Frontal cortex (tissue), 4 donors: Measurements from ENCODE around the gene RBMX2. TPM values are rescaled to one million over a fixed set of nuclear protein-coding genes. Genes with fewer than 3 reads are reported as not detected.
"Not testable (repeated sequence)": the region's sequence is repeated elsewhere in the genome, so short reads cannot be mapped to it uniquely, and the experiment has no call there.

ENCODE experiments used
- DNase-seq, 2 donors: peaks; one replicate each; pipeline ENCODE4 v3.0.0; 2012; ENCODE audit warnings: low spot score in 2 of 2
- FAIRE-seq: peaks from 2 replicates; lab custom pipeline; 2012; peaks lifted over from hg19 to GRCh38; lab: Jason Lieb, UNC
- total RNA-seq: library from RNA; depleted of rRNA; stranded (reverse); fragments of >200 nt; gene quantifications from one replicate; pipeline ENCODE4 v1.2.3, GENCODE V29; 2014
- donor health status: control.
- donor health status: control.
- donor health status: control.

Gene RBMX2, protein sequence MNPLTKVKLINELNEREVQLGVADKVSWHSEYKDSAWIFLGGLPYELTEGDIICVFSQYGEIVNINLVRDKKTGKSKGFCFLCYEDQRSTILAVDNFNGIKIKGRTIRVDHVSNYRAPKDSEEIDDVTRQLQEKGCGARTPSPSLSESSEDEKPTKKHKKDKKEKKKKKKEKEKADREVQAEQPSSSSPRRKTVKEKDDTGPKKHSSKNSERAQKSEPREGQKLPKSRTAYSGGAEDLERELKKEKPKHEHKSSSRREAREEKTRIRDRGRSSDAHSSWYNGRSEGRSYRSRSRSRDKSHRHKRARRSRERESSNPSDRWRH
- total RNA-seq: 28.9 TPM

DNA sequence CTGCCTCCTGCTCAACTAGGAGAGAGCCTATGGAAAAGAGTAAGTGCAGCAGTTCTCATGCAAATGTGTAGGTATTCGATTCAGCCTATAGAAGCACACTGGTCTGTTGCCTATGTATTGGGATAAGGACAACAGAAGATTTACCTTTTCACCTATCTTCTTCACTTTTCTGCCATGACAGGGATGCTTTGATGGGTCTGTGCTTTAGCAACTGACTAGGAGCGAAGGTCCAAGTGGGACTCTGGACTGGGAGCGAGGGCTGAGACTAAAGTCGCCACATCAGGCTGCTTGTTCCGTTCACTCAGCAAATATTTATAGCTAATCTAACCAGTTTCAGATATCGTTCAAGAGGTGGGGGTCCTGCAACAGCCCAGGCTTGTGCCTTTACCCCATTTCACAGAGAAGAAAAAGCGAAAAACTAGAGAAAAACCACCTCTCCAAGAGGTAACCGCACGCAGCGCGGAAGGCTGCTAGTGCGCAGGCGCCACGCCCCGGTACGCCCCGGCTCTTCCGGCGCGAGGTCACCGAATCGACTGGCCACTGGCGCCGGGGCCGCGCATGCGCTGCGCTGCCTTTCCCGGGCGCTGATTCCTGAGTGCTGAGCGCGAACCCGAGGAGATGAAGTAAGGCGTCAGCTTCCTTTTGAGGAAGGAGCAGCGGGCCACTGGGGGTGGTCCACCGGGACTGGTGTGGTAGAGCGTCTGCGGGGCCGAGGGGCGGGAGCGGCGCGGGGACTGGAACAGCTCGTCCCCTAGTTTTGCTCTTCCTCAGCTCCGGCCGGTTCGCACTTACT lies at the start of gene RBMX2:
Gene RBMX2, plus strand, starts transcription at position 573 of the 793 bp plus-strand sequence. Its CDS starts 46 bp downstream, at position 619.
- DNase-seq: peak; percentile 70 to 81
- no peak for FAIRE-seq

DNA sequence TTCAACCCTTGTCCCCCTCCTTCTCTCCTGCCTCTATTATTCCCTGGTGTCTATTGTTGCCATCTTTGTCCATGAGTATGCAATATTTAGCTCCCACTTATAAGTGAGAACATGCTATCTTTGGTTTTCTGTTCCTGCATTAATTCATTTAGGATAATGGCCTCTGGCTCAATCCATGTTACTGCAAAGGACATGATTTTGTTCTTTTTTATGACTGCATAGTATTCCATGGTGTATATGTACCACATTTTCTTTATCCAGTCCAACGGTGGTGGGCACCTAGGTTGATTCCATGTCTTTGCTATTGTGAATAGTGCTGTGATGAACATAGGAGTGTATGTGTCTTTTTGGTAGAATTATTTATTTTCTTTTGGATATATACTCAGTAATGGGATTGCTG lies 49.7 kb upstream of the RBMX2 start:
- DNase-seq, FAIRE-seq: not testable (repeated sequence)

DNA sequence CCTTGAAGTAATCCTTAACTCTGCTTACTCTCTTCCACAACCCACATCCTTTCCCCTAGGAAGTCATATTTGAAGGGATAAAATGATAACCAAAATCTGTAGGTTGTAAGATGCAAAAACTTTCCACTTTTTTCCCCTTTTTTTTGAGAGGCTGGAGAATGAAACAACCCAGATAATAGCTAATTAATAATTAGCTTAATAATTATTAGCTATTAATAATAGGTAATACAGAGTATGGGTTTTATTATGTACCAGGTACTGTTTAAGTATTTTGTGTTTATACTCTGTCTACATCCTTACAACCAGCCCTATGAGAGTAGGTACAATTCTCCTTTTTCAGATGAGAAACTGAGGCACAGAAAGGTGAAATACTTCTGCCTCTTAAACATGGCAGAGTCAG lies 25.7 kb upstream of the RBMX2 start:
- DNase-seq: no peak
- FAIRE-seq: no peak

DNA sequence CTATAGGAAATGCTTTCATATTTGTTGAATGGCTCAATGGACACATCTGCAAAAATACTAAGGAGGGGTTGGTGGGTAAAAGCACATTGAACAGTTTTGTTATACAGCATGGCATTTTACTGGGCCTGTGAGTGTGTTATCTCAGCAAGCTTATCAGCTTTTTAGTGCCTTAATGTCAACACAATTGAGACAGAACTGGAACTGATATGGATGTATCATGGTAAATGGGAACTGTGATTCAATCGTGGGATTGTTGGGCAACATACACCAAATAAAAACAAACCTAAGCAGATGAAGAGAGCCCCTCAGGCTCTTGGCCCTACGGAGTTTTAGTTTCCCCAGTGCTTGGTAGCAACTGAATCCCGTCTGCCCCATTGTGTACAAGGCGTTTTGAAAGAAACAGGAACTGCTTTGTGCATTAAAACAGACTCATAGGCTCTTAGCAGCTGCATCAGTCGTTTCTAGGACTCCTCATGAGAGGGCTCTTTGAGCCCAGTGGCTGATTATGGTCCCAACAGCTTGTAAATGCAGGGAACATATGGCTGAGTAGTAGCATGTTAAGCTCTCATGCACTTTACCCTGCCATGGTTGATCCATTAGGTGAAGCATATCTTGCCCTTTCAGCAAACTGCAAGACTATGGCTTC lies 23.6 kb upstream of the RBMX2 start:
- no peak for FAIRE-seq

DNA sequence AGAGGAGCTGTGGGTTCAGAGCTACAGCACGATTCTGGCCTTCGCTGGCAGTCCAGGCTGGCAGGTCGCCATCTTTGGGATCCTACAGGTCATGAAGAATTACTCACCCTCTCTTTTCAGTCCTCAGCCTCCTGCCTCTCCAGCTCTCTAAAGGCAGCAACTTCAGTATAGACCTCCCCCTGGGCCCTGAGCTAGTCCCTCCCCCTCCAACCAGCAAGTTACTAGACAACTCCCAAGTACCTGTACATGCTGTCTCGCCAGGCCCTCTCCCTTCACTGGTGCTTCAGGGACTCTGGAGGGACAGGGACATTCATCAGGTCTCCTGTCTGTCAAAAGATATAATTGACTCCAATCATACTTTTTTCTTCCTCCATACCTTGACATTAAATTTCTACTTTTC lies 16.3 kb upstream of the RBMX2 start, which contains the start of gene GPR119:
Gene GPR119, minus strand, starts transcription at position 155 of the 400 bp plus-strand sequence. CDS start 227 bp downstream, outside the sequence.
- FAIRE-seq (no peak), DNase-seq (no peak)

More for the DNA sequence above, 23.6 kb upstream of the RBMX2 start:
- no peak for DNase-seq

DNA sequence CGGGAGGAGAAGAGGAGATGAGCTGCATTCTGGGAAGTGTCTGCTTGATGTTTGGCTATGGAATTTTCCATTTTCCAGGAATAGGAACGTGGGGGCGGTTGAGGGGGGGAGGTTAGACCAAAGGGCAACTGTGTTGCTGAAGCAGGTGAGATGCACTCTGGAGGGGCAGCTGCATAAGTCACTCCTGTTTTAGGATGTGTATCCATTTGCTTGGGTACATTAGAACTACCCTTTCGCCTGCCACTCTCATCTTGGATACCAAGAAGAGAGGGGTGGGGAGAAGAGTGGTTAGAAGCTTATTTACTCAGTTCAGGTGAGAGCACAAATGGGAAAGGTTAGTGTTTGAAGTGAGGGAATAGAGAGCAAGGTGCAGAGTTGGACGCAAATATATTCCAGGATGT lies 15.4 kb upstream of the RBMX2 start:
- FAIRE-seq: no peak

DNA sequence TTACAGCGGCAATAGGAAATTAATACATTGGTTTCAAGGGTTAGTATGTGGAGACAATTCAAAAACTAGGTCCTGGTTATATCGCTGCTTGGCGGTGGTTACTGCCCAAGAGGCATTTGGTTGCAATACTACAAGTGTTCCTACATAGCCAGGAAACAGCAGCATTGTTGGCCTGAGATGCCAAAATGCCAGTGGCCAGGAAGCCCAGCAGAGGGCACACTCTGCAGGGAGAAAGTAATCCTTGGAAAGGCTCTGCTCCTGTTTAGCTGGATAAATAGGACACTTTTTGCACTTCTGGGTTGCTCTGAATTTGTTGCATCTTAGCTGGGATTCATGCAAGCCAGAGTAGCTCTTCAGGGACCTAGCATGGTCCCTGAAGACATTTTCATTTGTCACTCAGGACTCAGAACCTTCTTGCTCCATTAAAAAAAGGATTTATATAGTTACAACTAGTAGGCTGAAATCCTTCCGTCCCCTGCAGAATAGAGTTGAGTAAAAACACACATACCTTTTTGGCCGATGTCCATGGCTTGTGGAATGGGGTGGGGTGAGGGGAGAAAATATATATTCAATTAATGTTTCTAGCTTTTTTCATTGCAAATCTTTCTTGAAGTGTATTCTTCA lies 8.2 kb upstream of the RBMX2 start:
- FAIRE-seq (no peak), DNase-seq (peak; percentile 38 to 44)

More for the DNA sequence above, 15.4 kb upstream of the RBMX2 start:
- no peak for DNase-seq

DNA sequence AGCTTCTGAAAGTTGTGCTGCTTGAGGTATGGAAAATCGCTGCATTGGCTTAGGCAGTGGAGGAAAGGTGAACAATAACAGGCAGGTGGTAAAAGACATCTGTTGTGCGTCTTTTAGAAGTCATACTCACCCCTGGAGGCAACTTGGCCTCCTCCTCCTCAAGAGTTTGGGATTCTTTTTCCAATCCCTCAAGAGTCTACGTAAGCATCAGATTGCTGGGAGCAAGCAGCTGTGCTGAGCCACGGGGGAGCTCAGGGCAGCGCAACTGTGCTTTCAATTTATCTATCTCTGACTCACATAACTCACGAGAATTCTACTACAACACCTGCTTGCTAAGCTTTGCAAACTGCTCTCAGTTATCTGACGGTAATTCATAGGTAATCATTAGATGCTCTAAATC lies 6.4 kb upstream of the RBMX2 start:
- FAIRE-seq (no peak), DNase-seq (no peak)

DNA sequence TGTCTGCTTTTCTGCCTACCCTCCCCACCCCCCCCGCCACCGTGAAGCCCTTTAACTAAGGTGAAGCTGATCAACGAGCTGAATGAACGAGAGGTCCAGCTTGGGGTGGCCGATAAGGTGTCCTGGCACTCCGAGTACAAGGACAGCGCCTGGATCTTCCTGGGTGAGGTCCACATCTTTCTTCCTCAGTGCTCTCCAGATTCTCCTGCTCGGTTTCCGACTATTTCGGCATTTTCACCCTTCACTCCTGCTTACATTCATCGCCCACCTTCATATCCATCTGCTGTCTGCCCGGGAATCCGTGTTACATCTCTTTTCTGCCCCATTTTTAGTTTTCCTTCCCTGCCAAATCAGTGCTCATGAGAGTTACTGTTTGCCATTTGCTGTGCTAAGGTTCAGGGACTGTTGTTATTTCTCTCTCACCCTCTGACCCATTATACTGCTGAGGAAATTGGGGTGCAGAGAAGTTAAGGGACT lies 459 bp downstream of the RBMX2 start:
- FAIRE-seq (no peak), DNase-seq (no peak)

DNA sequence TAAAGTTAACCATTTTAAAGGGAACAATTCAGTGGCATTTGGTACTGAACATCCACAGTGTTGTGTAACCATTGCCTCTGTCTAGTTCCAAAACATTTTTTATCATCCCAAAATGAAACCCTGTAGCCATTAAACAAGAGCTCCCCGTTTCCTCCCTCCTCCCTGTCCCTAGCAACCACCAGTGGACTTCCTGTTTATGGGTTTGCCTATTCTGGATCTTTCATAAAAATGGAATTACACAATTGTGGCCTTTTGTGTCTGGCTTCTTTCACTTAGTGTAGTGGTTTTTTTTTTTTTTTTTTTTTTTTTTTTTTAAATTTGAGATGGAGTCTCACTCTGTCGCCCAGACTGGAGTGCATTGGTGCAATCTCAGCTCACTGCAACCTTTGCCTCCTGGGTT lies 11.6 kb downstream of the RBMX2 start:
- DNase-seq (no peak), FAIRE-seq (no peak)

DNA sequence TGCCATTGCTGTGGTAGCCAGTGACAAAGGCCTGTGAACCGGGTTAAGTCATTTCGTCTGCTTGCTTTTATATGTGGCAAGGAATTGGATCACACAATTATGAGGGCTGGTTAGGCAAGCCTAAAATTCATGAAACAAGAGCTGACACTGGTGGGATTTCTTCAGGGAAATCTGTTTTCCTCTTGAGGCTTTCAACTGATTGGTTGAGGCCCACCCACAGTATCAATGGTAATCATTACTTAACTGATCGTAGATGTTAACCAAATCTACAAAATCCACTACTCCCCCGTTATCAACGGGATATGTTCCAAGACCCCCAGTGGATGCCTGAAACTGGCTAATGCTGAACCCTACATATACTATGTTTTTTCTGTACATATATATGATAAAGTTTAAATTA lies 13.0 kb downstream of the RBMX2 start:
- no peak for DNase-seq
- FAIRE-seq: no peak

DNA sequence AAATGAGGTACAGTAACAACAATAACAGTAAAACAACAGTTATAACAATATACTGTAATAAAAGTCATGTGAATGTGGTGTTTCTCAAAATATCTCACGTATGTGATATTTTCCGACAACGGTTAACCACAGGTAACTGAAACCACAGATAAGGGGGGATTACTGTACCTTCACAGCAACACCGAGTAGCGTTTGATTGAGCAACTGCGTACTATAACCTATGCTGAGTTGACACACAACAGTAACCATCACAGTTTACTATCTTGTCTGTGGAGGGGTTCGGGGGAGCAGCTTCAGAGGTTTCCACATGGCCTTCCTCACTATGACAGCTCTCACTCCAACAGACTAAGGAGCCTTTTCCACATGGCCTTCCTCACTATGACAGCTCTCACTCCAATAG lies 13.4 kb downstream of the RBMX2 start:
- FAIRE-seq: no peak
- DNase-seq: no peak

DNA sequence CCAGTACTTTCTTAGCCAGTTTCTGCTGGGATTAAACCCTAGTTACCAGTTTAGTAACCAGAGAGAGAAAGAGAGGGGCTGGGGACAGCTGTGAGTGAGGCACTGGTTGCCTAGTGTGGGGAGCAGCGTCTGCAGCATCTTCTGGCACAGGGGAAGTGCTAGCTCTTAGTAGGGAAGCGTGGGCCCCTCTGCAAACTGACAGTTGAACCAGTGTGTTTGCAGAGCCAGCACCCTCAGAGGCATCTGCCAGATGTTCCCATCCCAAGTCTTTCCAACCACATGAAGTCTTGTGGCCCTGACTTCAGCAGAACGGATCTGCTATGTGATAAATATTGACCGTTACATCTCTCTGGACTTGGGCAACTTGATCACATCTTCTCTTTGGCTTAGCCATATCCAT lies 15.0 kb downstream of the RBMX2 start:
- no peak for DNase-seq
- no peak for FAIRE-seq

DNA sequence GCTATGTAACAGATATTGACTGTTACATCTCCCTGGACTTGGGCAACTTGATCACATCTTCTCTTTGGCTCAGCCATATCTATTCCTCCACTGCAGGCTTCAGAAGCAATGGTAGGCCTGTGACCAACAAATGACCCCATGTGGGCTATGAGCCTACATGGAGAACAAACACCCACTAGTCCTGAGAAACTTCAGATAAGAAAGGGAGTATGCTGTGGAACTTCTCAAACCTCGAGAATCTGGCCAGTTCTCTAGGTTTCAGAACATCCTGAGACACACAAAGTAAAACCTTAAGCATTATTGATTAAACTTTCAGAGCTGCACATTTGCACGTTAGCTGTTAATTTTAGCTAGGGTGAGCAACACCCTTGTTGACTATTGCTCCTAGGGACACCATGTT lies 16.3 kb downstream of the RBMX2 start:
- DNase-seq: no peak
- no peak for FAIRE-seq

DNA sequence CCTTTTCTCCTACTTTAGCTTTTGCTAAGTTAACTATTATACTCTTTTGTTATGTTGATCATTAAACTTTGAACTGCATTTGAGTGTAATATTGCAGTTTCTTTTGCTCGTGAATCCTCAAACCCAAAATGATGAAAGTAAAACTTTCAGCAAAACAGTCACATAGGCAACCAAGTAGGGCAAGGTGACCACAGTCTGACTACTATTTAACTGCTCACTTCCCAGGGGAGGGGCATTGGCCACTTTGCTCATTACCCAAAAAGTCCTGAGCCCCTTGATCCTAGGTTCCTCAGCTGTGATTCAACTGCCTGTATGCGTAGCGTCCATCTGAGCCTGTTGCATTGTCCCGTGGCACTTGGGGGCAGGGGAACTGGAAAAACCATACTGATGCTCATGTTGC lies 17.0 kb downstream of the RBMX2 start:
- DNase-seq (no peak), FAIRE-seq (no peak)

DNA sequence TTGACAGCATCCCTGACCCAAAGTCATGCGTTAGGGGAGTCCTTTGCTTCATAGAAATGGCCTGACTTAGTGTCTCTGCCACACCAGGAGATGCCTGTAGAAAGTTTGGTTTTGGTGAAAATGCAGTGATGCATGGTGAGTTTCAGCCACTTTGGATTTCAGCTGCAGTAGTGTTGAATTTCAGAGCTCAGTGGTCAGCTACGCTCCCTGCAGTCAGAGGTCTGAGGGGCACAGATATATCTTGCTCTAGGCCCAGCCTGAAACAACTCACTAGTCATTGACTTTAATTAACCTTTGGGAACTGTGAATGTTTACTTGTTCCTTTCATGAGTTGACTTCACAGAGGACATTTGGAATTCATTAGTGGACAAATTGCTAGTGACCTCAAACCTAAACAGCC lies 17.5 kb downstream of the RBMX2 start:
- DNase-seq: no peak
- no peak for FAIRE-seq

DNA sequence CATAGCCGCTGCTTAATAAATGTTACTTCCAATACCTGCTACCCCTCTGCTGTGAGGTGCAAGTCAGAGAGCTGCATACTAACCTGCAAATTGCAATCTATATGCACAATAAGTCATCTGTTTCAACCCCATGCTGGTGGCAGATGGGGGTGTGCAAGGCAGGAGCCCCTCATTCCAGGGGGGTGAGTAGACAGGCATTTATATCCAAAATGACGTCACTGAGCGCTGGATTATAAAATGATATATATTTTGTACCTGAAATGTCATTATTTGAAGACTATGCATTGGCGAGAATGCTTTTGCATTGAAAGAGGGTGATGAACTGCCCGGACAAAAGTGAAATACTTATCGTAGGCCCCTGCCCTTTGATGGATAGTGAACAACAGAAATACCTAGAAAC lies 24.7 kb downstream of the RBMX2 start:
- FAIRE-seq (no peak), DNase-seq (no peak)

DNA sequence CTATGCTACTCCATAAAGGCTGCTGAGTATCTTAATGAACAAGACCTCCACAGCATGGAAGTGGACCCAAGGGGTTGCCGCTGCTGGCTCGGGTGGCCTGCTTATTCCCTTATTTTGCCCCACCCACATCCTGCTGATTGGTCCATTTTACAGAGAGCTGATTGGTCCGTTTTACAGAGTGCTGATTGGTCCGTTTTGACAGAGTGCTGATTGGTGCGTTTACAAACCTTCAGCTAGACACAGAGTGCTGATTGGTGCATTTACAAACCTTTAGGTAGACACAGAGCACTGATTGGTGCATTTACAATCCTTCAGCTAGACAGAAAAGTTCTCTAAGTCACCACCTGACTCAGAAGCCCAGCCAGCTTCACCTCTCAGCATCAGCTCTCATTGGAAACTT lies 27.4 kb downstream of the RBMX2 start:
- not testable (repeated sequence) for FAIRE-seq, DNase-seq

DNA sequence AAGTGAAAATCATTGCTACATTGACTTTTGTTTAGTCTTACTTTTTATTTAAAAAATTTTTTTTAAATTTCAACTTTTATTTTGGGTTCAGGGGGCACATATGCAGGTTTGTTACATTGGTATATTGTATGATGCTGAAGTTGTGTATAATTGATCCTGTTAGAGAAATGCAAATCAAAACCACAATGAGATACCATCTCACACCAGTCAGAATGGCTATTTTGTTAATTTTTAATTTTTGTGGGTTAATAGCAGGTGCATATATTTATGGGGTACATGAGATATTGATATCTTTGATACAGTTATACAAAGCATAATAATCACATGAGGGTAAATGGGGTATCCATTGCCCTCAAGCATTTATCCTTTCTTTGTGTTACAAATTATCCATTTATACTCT lies 34.1 kb downstream of the RBMX2 start:
- FAIRE-seq: no peak
- no peak for DNase-seq

DNA sequence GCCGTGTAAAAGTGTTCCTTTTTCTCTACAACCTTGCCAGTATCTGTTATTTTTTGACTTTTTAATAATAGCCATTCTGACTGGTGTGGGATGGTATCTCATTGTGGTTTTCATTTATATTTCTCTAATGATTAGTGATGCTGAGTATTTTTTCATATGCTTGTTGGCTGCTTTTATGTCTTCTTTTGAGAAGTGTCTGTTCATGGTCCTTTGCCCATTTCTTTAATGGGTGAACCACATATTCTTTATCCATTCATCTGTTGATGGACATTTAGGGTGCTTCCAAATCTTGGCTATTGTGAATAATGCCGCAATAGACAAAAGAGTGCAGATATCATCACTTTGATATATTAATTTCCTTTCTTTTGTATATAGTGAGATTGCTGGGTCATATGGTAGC lies 36.2 kb downstream of the RBMX2 start:
- DNase-seq, FAIRE-seq: not testable (repeated sequence)
